Caki2 (cell line): Measurements from ENCODE around the gene JDP2. TPM values are rescaled to one million over a fixed set of nuclear protein-coding genes. Genes with fewer than 3 reads are reported as not detected.

Source experiments
- DNase-seq: peaks from one replicate; pipeline ENCODE4 v3.0.0-alpha.2; 2015; ENCODE audit warnings: low read depth
- in situ Hi-C: cut with HindIII; loops from 2 replicates; pipeline ENCODE4 v1.10.0; 2016; ENCODE audit warnings: low sequenced_read_pairs, low pct_unique_long_range_greater_than_20kb, mixed read lengths
- total RNA-seq: library from RNA; depleted of rRNA; stranded (reverse); fragments of >200 nt; shearing (Covaris generic); gene quantifications from 2 replicates; pipeline ENCODE4 v1.2.3, GENCODE V29; 2014; ENCODE audit warnings: low replicate concordance

The JDP2 gene
- total RNA-seq, 1 experiment from 2014 or later: 34.2 TPM

- no peak for DNase-seq
- in situ Hi-C loops: no loop called here
These were observed 21.2 kb downstream of the JDP2 start for GRCh38 chr14:75449036-75449435.

GRCh38 chr14:75449696-75450095, 21.9 kb downstream of the JDP2 start:
- DNase-seq: no peak
- in situ Hi-C loops: no loop called here

- in situ Hi-C loops: no loop called here
- peak; percentile 48 for DNase-seq
These were observed 22.8 kb downstream of the JDP2 start for GRCh38 chr14:75450381-75451276.

- in situ Hi-C loops: no loop called here
- DNase-seq: no peak
These were observed 24.5 kb downstream of the JDP2 start for GRCh38 chr14:75452324-75452723.

GRCh38 chr14:75452900-75453816, 25.3 kb downstream of the JDP2 start:
- peak; percentile 49 for DNase-seq
- in situ Hi-C loops: no loop called here

DNA sequence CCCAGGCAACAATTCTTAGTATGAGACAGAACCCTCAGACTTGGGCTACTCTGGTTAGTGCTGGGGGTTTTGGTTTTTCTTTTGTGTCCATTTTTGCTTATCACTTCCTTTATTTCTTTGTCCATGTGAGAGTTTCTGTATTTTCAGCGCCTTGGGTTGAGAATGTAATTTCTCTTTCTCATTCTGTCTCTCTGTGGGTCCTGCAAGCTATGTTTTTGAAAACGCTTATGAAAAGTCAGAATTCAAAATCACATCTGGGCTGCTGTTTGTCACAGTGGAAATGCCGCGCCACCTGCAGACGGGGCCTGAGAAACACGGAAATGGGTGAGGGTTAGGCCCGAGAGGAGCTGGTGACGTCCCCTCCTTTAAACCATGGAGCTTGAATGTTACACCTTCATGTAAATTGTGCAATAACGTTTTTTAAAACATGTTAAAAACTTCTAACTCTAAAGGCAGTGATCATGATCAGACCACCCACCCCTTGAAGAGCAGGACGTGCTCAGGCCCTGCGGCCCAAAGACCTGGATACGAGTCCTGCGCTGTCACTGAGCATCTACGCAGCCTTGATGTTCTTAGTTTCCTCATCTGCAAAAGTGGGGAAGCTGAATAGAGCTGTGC, 26.1 kb downstream of the JDP2 start:
- DNase-seq: no peak
- in situ Hi-C loops: no loop called here

- in situ Hi-C loops: no loop called here
- DNase-seq: peak; percentile 70
These were observed 27.2 kb downstream of the JDP2 start for GRCh38 chr14:75454963-75455546.

GRCh38 chr14:75456069-75456996, 28.5 kb downstream of the JDP2 start:
- in situ Hi-C loops: no loop called here
- DNase-seq: no peak

- in situ Hi-C loops: no loop called here
- no peak for DNase-seq
These were observed 29.1 kb downstream of the JDP2 start for GRCh38 chr14:75456997-75457335.

GRCh38 chr14:75457648-75458165, 29.9 kb downstream of the JDP2 start:
- DNase-seq: no peak
- in situ Hi-C loops: no loop called here

GRCh38 chr14:75458305-75458704, 30.5 kb downstream of the JDP2 start:
- in situ Hi-C loops: no loop called here
- no peak for DNase-seq

DNA sequence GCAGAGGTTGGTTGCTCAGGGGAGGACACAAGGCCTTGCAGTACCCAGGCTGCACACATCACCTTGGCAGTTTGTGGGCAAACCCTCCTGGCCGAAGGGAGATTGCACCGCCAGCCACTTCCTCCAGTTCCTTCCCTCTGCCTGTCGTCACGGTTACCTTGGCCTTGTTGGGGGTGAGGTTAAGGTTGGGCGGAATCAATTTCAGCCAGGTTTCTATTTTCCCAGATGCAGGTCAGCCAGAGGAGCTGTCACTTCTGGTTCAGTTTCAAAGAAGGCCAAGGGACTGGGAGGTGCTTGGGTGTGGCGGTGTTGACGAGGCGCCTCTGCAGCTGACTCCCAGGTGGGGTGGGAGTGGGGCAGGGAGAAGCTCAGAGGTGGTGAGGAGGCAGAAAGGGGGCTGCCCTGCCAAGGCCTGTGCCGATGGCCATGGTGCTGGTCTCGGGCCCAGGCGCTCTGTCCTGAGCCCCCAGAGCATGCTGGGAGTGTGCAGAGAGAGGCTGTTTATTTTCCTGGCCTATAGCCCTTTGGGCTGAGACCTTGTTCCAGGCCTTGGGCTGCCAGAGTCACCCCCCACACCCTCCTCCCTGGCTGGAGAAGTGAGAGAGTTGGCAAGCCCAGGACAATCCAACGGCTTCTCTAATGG, 31.4 kb downstream of the JDP2 start:
- peak; percentile 34 for DNase-seq
- in situ Hi-C loops: no loop called here

GRCh38 chr14:75459791-75460190, 32.0 kb downstream of the JDP2 start:
- in situ Hi-C loops: no loop called here
- DNase-seq: no peak

GRCh38 chr14:75460394-75460793, 32.6 kb downstream of the JDP2 start:
- in situ Hi-C loops: no loop called here
- DNase-seq: no peak

DNA sequence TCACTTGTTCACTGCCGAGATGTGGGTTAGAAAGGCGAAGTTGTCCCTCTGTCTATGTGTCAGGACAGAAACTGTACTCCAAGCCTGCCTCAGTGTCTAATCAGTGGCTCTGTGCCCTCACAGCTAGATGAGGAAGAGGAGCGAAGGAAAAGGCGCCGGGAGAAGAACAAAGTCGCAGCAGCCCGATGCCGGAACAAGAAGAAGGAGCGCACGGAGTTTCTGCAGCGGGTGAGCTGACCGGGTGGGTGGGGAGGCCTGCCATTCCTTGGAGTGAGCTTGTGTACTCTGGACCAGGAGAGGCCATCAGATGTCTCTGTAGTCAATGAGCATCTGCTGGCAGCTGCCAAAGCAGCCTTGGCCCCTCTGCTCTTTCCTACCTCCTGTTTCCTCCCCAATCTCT, 33.5 kb downstream of the JDP2 start:
- in situ Hi-C loops: no loop called here
- no peak for DNase-seq

GRCh38 chr14:75461755-75462349, 34.0 kb downstream of the JDP2 start:
- in situ Hi-C loops: no loop called here
- DNase-seq: no peak

- in situ Hi-C loops: no loop called here
- no peak for DNase-seq
These were observed 36.8 kb downstream of the JDP2 start for GRCh38 chr14:75464626-75465025.
